HK-2 (cell line): ENCODE data around the gene DHRS2.
A peak's percentile ranks its signal among the peaks of the same experiment; 100 is the strongest.
"Not testable (repeated sequence)": the region's sequence is repeated elsewhere in the genome, so short reads cannot be mapped to it uniquely, and the experiment has no call there.

Experiments used
- DNase-seq: peaks from one replicate; pipeline ENCODE4 v3.0.0-alpha.2; 2018; ENCODE audit not compliant: unreplicated experiment

DHRS2 gene

DNA sequence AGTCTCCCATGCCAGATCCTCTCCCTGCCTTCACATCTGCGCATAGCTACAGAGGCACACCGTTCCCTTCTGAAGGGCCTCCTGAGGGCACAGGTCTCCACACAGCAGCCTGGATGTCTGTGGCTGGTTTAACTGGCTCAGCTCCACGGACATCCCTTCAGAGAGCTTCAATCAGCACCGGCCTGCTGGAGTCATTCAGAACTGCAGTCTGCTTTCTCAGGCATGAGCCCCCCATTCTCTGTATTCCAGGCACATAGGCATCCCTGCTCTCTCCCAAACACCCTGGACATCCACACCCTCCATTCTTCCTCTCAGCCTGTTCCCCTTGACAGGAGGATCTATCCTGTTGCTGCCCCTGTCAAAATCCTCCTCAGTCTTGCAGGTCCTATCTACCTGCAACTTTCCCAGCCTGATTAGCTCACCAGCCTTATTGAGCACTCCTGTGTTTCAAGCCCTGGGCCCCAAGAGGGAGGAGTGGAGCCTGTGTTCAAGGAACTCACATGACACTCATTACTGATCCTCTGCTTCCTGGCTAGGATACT lies 2.9 kb upstream of the DHRS2 start:
- DNase-seq: no peak

DNA sequence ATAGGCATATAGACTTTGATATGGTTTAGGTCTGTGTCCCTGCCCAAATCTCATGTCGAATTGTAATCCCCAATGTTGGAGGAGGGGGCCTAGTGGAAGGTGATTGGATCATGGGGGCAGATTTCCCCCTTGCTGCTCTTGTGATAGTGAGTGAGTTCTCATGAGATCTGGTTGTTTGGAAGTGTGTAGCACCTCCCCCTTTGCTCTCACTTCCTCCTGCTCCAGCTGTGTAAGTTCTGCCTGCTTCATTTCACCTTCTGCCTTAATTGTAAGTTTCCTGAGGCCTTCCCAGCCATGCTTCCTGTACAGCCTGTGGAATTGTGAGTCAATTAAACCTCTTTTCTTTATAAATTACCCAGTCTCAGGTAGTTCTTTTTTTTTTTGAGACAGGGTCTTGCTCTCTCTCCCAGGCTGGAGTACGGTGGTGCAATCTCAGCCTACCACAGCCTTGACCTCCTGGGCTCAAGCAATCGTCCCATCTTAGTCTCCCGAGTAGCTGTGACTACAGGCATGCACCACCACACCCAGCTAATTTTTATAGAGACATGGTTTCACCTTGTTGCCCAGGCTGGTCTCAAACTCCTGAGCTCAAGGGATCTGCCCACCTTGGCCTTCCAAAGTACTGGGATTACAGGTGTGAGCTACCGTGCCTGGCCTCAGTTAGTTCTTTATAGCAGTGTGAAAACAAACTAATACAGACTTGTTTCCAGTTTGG lies 1.3 kb upstream of the DHRS2 start:
- DNase-seq: not testable (repeated sequence)

DNA sequence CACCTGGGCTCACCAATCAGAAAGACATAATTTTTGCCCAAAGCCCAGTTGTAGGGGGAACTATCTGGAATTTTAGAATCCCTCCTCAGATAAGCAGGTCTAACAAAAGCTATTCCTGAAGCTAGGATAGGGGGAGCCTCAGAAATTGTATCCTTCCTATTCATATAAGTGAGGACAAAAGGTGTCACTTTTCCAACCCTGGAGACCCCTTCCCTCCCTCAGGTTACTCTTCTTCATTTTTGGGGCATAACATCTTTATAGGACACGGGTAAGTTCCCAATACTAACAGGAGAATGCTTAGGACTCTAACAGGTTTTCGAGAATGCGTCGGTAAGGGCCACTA lies 1.1 kb downstream of the DHRS2 start:
- DNase-seq: not testable (repeated sequence)

DNA sequence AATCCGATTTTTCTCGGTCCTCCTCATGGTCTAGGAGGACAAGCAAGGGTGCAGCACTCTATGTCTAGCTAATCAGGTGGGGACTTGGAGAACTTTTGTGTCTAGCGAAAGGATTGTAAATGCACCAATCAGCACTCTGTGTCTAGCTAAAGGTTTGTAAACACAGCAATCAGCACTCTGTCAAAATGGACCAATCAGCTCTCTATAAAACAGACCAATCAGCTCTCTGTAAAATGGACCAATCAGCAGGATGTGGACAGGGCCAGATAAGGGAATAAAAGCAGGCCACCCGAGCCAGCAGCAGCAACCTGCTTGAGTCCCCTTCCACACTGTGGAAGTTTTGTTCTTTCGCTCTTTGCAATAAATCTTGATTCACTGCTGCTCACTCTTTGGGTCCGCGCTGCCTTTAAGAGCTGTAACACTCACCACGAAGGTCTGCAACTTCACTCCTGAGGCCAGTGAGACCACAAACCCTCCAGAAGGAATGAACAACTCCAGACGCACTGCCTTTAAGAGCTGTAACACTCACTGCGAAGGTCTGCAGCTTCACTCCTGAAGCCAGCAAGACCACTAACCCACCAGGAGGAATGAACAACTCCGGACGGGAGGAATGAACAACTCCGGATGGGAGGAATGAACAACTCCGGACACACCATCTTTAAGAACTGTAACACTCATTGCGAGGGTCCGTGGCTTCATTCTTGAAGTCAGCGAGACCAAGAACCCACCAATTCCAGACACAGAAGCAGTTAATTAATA lies 1.7 kb downstream of the DHRS2 start:
- not testable (repeated sequence) for DNase-seq

DNA sequence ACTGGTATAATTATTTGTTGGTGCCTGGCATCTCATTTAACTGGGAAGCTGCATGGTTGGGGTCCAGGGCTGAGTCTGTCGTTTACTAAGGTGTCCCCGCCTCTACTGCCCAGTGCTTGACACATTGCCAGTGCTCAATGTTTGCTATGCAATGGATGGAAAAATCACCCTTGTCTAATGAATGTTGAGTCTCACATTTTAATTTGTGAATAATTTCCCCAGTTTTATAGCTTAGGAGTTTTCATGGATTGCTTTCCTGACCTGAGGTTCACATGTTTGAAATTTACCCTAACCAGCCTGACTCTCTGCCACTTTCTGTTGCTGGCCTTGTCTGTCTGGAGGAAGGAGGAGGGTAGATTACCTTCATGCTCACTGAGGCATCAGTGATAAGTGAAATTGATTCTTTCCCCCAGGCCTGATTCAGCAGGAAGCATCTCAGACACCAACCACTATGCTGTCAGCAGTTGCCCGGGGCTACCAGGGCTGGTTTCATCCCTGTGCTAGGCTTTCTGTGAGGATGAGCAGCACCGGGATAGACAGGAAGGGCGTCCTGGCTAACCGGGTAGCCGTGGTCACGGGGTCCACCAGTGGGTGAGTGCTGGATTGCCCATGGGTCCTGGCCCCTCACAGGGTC lies 2.4 kb downstream of the DHRS2 start:
- DNase-seq: no peak

DNA sequence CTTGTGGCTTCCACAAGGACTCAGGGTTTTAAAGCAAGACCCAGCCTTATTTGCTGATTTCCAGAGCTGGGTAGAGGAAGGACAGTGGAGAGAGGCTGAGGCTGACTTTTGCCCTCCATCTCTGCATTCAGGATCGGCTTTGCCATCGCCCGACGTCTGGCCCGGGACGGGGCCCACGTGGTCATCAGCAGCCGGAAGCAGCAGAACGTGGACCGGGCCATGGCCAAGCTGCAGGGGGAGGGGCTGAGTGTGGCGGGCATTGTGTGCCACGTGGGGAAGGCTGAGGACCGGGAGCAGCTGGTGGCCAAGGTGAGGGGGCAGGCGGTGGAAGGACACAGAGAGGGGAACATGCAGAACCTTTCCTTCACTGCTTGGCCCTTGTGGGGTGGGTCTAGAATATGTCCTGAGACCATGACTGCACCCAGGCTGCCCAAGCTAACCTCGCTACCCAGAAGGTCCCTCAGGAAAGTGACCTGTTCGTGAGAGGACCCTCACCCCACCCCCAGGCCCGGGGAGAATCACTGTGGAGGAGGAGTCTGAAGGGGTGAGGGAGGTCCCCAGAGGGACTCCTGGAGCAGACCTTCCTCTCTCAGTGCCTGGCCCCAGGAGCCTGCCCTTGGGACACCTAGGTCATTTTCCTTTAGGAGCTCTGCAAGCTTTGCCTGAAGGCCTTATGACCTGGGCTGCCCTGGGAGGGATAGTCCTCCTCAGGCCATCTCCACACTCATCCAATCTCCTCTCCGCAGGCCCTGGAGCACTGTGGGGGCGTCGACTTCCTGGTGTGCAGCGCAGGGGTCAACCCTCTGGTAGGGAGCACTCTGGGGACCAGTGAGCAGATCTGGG lies 3.1 kb downstream of the DHRS2 start:
- DNase-seq: no peak

DNA sequence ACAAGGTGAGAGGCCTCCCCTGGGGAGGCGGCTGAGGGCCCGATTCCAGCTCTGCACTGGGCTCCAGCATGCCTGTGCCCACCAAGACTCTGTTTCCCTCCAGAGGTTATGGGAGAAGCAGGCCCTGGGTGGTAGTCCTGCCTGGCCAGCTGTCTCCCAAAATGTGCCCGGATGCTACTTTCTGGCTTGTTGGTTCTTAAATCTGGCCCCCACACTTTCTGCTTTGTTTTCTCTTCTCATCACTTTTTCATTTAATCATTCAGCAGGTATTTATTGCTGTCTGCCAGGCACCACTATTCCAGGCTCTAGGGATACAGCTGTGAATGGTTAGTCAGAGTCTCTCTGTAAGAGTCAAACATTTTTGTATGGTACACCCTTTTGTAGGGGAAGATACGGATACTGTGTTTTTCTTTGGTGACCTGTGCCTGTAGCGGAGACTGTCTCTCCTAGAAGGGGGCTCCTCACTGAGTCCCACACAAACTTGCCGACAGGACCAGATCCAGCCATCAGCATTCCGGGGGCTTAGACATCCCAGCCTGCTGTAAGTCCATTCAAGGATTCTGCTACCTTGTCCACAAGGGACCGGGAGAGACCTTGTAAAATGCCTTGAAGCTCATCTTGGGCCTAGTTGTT lies 3.8 kb downstream of the DHRS2 start:
- no peak for DNase-seq

DNA sequence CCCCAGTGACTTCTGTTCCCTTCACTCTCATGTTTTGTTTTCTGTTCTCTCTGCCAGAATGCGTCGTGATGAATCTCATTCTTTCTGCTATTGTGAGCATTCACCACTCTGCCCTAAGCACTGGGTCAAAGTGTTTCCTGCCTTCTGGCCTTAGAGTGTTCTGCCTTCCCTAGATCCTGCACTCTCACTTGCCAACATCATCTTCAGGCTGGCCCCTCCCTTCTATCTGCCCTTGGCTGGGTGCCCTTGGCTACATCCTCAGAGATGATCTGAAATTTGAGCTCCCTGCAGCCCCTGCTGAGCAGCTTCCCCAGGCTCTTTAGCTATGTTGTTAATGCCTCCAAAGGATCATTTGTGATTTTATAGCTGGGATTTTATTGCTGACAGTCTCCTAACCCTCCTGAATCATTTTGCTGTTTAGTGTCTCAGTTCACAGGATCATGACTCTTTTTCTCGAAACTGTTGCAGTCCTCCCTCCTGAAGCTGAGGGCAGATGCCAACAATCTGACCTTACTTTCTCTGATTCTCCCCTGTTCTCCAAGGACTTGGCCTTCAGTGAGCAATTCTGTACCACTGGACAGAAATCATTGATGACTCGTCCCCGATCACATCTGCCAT lies 4.5 kb downstream of the DHRS2 start:
- no peak for DNase-seq

DNA sequence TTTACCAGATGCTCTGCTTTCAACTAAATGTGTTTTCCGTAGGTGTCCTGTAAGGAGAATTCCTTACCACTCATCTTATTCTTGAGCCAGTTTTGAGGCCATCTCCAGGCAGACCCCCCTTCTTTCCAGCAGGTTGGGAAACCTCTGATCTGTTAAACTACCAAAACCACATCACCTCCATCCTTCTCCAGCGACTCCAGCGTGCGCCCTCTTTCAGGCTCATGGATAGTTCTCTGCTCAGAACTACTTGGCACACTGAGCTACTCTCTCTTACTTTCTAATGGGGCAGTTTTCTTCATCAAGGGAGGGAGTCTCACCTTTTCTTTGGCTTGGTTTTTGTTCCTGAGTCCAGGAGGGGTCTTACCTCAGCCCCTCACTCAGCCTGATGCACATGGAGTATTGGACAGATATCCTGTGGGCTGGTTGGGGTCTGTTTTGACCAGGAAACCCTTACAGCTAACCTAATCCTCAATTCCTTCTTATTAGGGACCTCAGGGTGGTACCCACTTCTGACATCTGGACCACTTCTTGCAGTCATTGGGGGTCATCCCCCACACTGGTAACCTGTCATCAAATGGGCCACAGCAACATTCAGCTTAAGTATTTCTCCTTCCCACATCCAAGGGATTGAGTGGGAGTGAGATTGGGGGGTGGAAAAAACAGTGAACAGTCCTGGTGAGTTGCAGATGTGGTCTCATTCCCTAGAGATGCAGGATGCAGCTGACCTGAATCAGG lies 5.2 kb downstream of the DHRS2 start:
- no peak for DNase-seq

DNA sequence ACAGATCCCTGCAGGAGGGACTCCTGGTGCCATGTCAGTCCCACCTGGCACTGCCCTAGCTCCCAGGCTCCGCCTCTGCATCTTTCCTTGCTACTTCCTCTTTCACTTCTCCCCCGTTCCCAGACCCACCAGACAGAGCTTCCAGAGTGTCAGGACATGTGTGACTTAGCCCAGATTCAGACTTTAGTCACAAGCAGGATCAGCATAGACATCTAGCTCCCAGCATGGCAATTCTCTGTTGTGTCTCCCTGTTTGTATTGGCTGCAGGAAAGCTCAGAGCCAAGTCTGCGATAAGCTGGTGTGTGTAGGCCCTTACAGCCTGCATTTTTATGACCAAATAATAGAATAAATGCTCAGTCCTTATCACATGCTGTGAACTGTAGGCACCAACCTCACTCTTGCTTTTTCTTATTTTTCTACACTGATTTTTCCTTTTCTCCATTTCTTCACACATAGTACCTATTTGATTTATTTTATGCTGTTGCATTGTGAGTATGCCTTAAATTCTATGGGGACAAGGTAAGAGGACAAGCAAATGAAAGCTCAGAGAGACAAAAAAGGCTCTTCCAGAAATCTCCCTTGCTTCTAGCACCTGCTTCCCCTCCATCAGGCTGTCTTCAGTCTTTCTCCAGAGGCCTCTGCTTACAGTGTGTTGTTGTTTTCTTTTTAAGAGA lies 5.9 kb downstream of the DHRS2 start:
- DNase-seq: no peak

DNA sequence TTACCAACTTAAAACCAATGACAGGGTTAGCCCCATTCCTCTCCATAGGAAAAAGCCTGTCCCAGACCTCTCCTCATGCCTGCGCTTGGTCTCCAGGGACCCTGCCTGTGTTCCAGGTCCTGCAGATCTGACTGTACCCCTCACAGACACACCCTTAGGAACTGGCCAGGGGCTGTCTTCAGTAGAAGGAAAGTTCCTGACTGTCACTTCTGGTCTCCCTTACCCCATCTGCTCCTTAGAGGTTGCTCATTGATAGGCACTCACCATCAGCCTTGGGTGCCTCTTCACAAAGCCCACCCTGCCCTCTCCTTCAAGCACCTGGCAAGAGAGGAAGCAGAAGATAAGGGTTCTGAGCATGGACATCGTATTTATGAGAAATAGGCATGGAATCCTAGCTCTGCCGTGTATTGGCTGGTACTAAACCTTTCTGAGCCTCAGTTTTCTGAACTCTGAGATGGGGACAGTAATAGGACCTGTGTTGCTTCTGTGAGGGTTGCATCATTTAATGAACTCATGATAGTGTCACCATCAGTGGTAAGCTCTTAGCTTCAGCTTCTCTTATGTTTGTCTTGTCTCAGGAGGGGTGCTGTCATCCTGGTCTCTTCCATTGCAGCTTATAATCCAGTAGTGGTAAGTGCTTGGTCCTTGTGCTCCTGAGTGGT lies 7.5 kb downstream of the DHRS2 start:
- DNase-seq: no peak

DNA sequence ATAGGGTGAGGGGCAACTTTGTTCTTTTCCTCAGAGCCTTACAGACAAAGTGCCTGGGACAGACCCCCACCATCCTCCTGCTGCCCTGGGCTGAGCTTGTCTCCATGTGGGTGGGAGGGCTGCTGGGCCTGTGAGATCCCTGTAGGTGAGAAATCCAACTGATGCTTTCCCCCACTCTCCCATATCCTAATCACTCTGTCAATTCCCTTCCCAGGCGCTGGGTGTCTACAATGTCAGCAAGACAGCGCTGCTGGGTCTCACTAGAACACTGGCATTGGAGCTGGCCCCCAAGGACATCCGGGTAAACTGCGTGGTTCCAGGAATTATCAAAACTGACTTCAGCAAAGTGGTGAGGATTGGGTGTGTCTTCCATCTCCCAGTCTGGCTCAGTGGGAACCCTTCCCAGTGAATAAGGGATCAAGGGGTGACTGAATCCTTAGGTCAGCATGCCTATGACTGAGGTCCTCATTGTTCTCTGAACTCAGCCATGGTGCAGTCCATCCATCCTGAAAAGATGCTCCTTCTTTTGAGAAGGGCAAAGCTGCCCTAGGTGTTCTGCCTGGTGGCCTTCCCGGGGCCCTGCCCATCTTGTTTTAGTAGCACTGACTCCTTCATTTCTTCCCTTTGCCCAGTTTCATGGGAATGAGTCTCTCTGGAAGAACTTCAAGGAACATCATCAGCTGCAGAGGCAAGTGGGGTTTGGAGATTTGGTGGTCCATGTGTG lies 8.2 kb downstream of the DHRS2 start:
- no peak for DNase-seq

DNA sequence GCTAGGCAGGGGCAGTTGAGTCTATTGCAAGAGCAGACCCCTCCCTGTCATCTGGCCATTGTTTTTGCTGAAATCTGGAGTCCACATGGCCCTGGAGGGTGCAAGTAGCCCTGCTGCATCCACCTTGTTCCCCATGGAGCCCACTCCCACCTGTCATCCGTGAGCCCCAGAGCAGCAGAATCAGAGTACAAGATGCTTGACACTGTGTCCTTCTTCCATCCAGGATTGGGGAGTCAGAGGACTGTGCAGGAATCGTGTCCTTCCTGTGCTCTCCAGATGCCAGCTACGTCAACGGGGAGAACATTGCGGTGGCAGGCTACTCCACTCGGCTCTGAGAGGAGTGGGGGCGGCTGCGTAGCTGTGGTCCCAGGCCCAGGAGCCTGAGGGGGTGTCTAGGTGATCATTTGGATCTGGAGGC lies 8.8 kb downstream of the DHRS2 start:
- DNase-seq: no peak

DNA sequence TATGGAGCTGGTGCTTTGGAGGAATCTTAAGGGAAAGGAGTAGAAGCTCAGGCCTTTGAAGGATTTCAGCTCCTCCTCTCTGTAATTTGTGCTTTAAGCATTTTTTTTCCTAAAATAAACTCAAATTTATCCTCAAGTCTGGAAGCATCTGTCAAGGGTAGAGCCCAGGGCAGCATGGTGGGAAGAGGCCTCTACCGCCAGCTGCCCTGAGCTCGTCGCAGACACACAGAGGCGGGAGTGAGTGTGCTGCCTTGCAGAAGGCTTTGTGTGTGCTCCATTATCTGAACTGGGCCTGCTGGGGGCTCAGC lies 9.3 kb downstream of the DHRS2 start:
- DNase-seq: no peak

DNA sequence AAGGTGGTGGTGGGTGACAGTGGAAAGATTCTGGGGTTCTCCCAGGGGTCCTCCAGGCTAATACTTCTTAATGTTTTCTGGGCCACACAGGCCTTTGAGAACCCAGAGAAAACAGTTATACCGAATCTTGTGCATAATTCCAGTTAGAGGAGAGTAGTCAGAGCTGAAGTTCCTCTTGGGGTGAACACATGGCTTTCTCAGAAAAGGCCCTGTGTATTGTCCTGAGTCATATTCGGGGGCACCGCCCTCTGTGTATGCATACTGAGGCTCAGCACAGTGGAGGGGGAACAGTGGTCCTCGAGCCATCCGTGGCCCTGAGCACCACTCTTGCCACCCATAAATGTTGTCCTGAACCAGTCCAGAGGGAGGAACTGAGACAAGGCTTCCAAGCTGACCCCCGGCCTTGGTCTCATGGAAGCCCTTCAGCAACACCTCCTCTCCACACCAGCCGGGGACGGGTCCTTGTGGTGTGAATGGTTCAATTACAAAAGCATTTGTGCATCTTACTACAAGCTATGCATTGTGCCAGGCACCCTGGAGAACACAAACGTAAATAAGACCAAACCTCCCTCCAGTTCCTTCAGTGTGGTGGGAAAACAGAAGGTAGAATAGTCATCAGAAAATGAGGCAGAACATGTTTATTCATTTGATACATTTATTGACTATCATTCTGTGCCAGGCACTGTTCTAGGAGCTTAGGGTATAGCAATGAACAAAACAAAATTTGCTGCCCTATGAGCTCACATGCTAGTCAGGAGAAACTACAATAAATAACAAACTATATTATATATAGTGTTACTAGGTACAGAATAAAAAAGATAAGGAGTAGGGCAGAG lies 9.9 kb downstream of the DHRS2 start:
- DNase-seq: no peak

DNA sequence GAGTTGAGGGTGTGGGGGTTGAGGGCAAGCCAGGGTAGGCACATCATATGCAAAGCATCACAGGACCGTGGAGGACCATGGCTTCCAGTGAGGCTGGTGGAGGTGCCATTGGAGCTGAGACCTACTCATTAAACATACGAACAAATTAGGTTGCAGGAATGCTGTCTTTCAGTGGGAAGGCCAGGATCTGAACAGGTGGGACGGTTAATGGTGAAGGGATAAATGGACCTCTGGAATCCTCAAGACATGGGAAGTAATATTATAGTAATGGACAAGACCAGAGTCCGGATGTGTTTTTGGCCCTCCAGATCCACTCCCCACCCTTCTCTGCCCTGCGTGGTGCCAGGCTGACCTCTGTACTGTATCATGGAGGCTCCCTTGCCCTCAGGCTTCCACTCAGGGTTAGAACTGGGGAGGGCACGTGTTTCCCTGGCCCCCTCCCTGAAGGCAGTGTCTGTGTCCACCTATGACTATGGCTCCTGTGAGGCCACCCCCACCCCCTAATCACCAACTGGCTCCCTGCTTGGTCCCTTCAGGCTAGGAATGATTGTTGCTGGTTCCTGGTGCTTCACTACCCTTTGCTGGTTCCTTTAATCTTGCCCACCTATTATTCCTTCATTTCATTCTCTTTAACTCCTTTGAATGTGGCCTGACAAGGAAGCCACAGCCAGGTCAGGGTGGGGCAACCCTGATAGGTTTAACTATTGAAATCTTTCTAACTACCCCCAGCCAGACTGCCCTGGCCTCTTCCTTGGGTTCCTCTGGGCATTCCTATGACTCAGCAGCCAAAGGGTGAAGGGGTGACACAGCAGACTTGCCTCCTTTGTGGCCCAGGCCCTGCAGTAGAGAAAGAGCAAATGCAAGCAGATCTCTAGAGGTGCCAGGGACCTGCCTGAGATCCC lies 10.7 kb downstream of the DHRS2 start:
- peak; percentile 28 for DNase-seq

DNA sequence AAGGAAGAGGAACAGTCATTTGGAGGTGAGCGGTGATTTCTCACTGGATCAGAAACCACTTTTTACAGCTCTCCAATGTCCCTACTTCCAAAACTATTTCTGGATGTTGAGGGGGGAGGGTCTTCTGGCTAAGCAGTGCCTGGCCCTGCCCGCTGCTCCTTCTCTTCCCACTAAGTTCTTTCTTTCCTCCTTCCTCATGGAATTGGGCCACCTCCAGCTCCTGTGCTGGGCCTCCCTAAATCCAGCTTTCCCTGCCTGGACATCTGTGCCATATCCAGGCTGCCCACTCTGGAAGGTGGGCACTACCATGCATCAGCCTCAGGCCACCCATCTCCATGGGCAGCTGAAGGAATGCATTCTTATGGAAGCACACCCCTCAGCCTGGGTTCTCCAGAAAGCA lies 11.5 kb downstream of the DHRS2 start:
- no peak for DNase-seq
